NCI-H345 (cell line): ENCODE results near the gene ZNF688.
"Not testable (repeated sequence)": the region's sequence is repeated elsewhere in the genome, so short reads cannot be mapped to it uniquely, and the experiment has no call there.

Experiments
- DNase-seq: peaks from one replicate; lab custom pipeline; 2025; lab: John Stamatoyannopoulos, UW

ZNF688 gene

DNA sequence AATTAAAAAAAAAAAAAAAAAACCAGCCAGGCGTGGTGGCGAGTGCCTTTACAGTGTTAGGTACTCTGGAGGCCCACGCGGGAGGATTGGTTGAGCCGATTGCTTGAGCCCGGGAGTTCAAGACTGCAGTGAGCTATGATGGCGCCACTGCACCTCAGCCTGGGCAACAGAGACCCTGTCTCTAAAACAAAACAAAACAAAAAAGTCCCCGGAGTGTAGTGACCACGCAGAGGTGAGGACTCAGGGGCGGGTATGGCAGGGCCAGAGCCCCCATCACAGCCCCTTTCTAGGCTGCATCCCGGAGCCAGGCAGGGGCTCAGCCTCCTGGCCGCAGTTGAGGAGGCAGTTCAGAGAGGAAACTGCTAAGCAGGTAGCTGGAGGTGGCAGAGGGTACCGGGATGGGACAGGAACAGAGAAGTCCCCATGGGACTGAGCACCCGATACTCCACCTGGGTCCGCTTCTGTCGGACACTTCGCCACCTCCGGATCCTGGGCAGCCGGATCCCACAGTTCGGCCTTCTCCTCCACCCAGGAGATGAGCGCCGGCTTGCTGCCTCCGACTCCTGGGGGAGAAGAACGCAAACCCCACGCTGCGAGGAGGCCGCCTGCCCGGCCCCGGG, 37.7 kb downstream of the ZNF688 start:
- no peak for DNase-seq

DNA sequence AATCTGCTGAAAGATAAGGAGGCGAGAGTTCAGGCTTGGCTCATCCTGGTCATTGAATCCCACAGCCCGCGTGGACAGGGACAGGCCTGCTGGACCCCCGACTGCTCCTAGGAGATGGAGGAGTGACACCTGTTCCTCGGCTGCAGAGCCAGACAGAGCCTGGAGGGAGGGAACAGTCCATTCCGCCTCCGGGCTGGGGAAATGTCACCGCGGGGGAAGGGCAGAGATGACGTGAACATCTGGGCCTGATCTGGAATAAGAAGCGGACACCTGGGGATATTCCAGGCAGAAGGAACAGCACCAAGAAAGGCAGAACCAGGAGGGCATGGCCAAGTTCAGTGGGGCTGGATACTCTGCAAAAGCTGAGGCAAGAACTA, 38.4 kb downstream of the ZNF688 start:
- no peak for DNase-seq

DNA sequence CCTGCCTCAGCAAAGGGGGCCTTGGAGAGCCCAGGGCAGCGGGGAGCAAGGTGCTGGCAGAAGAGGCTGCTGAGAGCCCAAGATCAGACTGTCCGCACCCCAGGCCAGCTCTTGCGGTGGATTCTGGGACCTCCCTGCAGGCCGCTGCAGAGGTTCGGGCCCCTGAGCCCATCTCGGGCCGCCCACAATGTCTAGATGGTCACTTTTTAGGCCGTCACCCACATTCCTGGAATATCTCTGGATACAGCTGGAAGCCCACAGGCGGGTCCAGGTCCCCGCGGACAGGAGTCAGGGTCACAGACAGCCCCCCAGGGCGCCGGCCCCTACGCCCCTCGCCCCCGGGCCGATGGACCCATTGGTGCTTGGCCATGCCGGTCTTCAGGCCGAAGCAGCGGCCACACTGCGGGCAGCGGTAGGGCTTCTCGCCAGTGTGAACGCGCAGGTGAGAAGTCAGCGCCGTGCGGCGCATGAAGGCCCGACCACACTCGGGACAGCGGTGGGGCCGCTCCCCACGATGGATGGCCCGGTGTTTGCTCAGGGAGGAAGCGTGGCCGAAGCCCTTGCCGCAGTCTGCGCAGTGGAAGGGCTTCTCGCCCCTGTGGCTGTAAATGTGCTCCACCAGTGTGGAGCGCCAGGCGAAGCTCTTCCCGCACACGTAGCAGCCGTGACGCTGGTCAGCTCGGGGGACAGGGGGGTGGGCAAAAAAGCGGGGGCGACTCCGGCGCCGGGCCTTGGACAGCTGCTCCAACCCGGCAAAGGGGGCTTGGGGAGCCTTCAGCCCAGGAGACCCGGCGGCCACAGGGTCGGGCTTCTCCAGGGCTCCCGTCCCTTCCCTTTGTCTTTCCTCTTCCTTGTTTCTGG, 39.0 kb downstream of the ZNF688 start:
- DNase-seq = no peak

DNA sequence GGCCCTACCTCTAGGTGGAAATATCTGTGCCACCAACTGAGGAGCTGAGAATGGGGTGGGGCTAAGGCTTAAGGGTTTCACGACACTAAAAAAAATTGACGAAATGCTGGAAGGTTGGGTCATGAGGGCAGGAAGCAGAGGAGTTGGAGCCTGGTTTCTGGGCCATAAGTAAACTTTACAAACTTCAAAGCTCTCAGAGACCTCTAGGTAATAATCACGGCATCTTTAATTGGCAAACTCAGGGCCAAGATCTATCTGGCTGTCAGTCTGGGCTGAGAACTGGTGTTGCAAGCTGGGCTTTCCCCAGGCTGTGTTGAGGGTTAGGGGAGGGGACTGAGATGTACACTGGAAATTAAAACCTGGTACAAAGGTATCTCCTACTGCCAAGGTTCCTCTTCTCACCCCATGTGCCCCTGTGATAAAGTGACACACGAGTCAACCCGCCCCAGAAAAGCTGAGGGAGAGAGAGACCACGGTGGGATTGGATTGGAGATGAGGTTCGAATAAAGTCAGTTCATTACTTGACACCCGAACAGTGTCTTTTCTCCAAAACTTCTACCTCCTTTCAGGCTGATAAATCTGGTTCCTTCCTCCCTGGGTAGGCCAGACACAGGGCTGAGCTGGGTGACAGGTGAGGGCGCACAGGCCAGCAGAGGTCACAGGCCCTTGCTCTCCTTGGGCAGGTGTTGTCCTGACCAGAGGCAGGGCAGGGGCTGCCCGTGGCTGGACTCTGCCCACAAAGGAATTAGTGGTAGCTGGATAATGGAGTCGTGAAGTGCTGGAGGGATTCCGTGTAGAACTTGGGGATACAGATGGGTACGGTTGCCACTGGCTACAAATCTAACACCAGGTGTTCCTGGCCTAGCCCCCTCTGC, 41.1 kb downstream of the ZNF688 start:
- DNase-seq = no peak

DNA sequence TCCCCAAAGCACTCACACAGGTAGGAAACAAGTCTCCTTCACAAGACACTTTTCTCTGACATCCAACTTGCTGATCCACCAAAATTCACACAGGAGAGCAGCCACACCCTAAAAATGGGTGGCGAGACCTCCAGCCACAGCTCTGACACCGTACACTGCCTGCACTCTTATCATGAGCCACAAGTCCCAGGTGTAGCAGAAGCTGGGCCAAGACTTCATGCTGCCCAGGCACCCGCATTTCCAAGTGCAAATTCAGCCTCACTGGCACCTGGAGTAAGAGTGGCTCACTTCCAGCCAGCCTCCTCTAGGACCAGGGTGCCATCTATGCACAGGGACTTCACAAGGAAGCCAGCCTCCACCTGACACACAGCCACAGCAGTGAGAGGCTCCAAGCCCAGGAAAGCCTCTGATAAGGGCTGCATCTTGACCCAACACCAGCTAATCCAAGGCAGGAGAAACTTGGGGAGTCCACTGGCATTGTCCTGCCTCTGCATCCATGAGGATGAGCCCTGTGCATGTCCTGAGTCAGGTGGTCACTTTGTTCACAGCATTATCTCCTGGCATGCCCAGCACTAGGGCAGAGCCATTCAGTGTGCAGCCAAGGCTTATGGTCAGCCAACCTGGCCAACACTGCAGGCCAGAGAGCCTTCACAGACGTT, 42.6 kb downstream of the ZNF688 start:
- DNase-seq = no peak

DNA sequence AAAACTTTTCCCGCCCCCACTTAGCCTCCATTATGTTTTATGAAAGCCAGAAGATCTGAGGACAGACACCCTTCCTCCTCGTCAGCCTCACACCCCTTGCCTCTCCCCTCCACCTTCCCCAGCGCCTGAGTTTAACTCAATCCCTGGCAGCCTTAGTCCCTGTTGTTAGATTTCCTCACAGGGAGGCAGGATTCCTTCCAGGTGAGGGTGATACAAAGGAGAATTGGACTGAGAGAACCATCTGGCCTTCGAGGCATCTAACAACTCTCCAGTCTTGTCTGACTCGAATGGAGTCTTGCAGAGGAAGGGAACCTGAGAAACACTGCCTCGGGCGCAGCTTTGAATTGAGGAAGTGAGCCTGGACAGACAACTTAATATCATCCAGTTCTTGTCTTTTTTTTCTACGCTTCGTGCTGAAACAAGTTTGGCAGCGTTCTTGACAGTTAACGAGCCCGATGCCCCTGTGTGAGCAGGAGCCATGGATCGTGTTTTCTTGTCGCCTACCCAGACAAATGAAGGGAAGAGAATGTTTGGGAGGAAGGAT, 43.8 kb downstream of the ZNF688 start:
- DNase-seq = no peak

DNA sequence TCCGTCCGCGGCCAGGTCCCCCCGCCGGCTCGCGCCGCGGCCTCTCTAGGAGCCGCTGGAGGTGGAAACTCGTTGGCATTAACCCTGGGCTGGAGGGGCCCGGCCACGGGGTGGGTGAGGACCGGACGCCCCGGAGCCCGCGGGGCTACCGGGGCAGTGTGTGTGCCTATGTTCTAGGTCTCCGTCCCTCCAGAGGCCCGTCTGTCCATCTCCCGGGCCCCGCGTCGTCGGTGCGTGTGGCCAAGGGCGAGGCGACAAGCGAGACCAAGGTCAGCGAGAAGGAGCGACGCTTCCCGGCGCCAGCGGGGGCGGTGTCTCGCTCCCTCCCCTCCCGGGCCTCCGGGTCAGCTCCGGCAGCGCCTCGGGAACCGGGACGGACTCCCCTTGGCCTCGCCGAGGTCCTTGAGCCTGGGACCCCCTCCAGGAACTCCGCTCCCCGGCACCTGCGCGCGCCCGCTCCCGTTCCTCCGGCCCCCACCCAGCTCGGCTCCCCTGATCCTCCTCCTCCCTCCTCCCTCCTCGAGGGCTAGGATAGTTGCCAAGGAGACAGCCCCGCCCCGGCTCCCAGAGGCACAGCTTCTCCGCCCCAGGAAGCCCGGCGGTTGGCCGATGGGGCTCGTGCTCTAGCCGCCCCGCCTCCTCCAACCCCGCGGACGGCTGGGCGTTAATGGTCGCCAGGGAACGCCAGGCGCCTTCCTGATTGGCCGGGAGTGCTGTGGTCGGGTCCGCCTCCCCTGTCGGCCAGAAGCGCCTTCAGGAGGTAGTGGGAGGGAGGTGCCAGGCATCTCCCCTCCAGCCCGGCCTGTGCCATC, 44.5 kb downstream of the ZNF688 start:
- peak; percentile 100 for DNase-seq

DNA sequence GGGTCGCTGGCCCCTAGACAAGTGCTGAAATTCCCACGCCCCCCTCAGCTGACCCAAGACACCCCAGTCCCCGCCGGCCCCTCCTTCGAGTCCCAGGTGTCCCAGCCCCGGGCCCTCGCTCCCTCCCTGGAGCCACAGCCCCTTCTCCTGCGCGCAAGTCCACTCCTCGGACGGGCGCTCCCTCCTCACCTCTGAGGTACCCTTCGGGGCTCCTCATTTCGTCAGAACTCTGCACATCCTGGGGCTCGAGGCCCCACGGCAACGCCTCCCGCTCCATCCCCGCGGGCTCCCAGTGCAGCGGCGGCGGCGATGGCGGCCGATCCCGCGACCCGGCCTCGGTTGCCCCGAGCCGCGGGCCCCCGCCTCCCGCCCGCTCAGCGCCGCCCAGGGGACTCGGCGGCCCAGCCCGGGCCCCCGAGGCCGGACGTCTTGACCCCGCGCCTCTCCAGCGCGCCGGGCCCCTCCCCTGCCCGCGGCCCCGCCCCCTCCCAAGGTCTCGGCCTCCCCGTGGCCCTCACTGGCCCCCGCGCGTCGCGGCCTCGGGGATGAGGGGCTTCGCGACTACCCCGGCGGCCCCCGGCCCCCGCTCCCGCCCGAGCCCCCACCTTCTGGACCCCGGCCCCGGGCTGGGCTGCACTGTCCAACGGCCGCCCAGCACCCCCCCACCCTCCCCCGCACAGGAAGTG, 45.2 kb downstream of the ZNF688 start, which contains the start of gene ZNF768:
TSS of gene ZNF768 (minus strand) at position 430 of the 686 bp plus-strand sequence. CDS start at position 277, 153 bp downstream.
- DNase-seq = peak; percentile 61

DNA sequence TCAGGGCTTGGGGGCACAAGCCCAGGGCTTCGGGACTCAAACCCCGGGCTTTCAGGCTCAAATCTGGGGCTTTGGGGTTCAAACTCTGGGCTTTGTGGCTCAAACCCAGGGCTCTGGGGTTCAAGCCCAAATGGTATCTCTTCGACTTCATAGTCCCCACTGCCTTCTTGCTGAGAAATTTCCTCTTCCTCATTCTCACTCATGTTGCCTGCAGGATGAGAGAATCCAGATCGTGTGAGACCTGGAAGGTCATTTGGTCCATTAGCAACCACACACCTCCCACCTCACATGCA, 45.7 kb downstream of the ZNF688 start:
- no peak for DNase-seq

DNA sequence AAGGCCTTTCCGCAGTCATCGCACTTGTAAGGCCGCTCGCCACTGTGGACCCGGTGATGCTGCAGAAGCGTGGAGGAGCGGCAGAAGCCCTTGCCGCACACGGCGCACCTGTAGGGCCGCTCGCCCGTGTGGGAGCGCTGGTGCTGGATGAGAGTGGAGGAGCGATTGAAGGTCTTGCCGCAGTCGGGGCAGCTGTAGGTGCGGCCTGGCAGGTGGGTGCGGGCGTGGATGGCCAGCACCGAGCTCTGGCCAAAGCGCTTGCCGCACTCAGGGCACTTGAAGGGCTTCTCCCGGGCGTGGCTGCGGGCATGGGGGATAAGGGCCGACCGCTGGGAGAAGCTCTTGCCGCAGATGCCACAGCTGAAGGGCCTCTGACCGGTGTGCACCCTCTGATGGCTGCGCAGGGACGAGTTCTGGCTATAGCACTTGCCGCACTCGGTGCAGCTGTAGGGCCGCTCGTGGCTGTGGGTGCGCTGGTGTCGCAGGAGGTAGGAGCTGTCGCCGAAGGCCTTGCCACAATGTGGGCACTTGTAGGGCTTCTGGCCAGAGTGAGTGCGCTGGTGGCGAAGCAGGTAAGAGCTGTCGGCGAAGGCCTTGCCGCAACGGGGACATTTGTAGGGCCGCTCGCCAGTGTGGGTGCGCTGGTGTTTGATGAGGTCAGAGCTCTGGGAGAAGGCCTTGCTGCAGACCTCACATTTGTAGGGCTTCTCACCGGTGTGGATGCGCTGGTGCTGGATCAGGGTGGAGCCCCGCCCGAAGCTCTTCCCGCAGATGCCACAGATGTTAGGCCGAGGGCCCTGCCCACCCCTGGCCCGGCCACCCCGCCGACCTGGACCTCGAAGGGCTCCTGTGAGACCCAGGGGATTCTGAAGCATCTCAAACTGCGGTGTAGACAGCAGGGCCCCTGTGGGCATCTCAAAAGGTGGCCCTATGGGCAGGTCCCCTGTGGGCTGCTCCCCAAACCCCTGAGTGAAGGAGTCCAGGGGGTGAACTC, 46.6 kb downstream of the ZNF688 start:
- DNase-seq = no peak

DNA sequence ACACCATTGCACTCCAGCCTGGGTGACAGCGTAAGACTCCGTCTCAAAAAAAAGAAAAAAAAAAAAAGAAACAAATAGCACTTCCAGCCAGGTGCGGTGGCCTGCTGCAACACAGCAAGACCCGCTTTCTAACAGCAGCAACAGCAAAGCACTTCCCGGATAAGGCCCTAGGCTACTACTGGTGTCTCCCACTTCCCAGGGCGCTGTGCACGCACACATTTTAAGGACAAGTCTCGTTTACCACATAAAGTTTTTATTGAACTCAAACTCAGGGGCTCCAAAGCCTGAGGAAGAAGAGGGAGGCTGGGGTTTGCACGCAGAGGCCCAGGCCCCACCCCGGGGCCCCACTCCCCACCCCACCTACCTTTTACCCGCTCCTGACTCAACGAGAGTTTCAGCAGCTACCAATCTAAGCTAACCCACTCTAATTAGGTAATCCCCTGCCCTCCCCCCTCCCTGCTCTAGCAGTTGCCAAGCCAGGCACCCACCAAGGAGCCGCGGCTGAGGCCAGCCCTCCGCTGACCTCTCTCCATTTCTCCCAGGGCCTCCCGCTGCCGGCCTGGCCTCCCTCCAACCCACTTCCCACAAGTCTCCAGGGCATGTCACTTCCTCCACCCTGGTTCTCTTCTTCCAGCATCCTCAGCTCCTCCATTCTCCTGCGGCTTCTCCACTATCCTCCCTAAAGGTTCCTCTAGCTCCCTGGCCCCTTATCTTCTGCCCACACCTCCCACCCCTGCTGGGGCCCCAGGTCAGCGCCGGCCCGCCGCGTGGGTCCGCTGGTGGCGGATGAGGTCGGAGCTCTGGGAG, 47.5 kb downstream of the ZNF688 start:
- no peak for DNase-seq

DNA sequence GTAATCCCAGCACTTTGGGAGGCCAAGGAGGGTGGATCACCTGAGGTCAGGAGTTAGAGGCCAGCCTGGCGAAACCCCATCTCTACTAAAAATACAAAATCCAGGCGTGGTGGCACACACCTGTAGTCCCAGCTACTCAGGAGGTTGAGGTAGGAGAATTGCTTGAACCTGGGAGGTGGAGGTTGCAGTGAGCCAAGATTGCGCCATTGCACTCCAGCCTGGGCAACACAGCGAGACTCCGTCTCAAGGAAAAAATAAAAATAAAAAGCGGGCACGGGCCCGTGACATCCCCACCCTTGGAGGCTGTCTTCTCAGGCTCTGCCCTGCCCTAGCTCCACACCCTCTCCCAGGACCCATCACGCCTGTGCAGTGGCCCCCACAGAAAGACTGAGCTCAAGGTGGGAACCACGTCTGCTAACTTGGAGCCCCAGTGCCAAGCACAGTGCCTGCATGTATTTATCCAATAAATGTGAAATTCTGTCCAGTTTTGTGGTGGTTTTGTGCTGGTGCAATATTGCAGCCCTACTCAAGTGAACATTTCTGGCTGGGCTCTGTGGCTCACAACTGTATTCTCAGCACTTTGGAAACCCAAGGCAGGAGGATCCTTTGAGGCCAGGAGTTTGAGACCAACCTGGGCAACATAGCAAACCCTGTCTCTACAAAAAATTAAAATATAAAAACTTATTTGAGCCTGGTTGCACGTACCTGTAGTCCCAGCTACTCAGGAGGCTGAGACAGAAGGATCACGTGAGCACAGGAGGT, 48.6 kb downstream of the ZNF688 start:
- DNase-seq = not testable (repeated sequence)

DNA sequence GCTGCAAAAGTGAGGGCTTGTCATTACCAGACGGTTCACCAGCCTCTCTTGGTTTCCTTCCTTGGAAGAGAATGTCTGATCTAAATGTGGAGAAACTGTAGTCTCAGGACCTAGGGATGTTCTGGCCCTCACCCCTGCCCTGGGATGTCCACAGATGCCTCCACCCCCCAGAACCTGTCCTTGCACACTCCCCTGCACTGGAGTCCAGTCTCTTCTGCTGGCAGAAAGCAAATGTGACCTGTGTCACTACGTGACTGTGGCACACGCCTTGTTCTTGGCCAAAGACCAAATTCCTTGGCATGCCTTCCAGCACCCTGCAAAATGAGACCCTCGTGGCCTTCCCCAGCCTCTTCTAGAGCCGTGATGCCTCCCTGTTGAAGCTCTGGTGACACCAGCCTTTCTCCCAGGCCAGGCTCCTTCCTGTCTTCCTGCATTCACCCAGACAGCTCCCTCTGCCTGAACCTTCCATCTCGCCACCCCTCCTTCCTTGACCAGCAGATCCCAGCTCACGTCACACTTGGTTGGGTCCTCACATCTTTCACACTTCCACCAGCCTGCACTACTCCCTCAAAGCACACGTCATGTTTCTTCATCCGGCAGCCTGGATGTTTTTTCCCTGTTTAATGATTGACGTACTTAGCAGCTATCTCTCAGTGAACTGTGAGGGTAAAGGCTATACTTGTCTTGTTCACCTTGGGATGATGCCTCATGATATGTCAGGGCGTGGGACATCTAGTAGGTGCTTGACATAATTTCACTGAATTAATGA, 49.5 kb downstream of the ZNF688 start:
- DNase-seq = no peak

DNA sequence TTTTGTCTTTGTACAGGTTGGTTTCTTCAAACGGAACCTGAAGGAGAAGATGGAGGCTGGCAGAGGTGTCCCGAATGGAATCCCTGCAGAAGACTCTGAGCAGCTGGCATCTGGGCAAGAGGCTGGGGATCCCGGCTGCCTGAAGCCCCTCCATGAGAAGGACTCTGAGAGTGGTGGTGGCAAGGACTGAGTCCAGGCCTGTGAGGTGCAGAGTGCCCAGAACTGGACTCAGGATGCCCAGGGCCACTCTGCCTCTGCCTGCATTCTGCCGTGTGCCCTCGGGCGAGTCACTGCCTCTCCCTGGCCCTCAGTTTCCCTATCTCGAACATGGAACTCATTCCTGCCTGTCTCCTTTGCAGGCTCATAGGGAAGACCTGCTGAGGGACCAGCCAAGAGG, 50.0 kb downstream of the ZNF688 start:
- DNase-seq = no peak
